Hepatic stellate cell (primary cell): ENCODE data around the gene GALNT9.
A peak's percentile ranks its signal among the peaks of the same experiment; 100 is the strongest.
"Not testable (repeated sequence)": the region's sequence is repeated elsewhere in the genome, so short reads cannot be mapped to it uniquely, and the experiment has no call there.

Source experiments
- DNase-seq: peaks from one replicate; pipeline ENCODE4 v3.0.0; 2011; ENCODE audit warnings: low spot score

The GALNT9 gene

GRCh38 chr12:132196873-132197390 lies 132.5 kb downstream of the GALNT9 start:
- DNase-seq: no peak

DNA sequence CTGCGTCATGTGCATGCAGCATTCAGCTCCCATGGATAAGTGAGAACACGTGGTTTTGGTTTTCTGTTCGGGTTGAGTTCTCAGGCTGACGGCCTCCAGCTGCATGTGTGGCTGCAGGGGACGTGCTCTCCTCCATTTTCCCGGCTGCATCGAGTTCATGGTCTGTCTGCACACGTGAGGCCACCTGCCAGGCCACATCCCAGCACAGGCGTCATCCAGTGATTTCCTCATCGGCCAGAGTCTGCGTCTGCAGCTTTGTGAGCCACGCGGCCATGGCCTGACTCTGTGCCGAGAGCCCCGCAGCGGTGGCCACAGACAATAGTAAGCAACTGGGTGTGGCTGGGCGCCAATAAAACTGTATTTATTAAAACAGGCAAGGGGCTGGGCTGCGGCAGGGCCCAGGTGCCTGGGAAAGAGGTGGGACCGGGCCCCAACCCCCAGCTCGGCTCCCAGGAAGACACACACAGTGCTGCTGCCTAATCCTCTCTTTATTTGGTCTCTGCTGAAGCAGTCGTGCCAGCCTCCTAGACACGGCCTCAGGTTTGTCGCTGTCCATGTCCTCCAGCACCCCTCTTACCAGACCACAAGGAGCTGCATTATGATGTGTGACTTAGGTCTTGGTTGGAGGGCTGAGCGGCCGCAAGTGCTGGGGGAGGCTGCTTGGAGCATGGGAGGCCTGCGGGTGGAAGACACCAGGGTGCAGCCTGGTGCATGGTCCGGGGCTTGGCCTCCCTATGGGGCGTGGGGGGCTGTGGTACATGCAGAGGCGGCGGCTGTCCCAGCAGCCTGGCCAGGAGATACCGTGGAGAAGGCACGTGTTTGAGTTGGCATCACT lies 133.1 kb downstream of the GALNT9 start:
- no peak for DNase-seq

DNA sequence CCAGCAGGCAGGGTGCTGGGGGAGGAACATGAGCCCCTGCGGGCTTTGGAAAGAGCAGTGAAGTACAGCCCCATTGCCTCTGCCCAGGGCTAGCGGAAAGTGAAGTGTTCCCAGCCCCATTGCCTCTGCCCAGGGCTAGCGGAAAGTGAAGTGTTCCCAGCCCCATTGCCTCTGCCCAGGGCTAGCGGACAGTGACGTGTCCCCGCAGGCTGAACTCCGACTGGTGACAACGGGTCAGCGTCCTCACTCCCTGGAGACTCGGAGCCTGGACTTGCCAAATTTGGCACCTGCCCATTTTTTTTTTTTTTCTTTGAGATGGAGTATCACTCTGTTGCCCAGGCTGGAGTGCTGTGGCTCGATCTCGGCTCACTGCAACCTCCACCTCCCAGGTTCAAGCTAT lies 134.1 kb downstream of the GALNT9 start:
- not testable (repeated sequence) for DNase-seq

DNA sequence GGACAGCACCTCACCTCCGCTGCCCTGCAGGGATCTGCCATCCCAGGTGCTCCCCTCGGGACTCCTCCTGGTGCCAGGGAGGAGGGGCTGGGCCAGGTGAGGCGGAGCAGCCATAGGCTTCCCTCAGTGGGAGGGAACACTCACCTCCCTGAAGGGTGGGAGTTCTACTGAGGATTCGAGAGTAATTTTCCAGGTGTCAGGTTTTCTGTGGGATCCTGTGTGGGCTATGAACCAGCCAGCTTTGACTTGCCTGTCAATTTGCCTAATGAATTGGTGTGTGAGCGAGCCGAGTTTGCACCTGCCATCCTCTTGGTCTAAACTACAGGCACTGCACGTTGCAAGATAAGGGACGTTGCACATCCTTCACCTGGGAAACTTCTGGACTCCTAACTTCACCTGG lies 134.8 kb downstream of the GALNT9 start:
- no peak for DNase-seq

DNA sequence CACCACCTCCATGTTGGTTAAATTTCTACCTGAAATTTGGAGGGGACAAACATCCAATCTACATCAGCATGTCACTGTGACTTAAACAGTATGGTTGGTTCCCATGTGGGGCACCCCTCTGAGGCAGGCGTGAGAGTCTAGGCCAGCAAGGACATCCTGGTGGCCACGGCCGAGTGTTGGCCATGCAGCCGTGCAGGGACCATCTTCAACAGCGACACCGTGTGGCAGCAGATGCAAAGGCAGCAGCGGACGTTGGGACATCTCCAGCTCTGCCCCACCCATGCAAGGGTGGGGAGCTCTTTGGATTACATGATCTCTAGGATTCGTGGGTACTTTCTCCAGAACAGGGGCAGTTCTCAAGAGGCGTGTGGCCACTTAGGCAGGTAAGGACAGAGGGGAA lies 135.3 kb downstream of the GALNT9 start:
- DNase-seq: no peak

- DNase-seq: no peak
Measured at GRCh38 chr12:132191715-132192553, 137.5 kb downstream of the GALNT9 start.

GRCh38 chr12:132190834-132191500 lies 138.4 kb downstream of the GALNT9 start:
- DNase-seq: no peak

DNA sequence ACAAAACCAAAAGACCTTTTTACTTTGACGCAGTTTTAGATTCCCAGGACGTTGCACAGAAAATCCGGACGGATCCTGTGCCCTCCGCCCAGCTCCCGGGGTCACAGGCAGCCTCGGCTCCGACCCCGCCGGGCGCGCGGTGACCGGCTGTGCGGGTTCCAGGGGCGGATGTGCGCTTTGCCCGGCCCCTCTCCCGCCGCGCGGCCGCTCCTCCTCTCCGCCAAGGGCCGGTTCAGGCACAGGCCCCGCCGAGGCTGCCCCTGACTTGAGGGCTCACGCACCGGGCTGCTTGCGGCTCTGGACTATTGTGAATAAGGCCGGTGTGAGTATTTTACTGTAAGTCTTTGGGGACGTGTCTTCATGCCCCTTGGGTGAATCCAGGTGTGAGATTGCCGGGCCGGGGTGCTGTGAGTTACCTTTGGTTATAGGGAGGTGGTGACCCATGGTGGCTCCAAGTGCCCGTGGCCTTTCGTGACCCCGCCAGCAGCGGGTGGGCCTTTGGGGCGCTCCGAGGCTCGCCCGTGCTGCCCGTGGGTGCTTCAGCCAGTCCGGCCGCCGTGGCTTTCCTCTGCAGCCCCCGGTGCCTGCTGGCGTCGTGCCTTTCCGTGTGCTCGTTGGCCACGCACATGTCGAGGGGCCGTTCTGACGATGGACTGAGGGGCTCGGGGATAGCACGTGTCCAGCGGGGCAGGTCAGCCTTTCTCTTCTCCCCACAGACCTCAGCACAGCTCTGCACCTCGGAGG lies 139.2 kb downstream of the GALNT9 start:
- DNase-seq: peak; percentile 48

- DNase-seq: peak; percentile 96
Measured at GRCh38 chr12:132189378-132190011, 139.9 kb downstream of the GALNT9 start.

DNA sequence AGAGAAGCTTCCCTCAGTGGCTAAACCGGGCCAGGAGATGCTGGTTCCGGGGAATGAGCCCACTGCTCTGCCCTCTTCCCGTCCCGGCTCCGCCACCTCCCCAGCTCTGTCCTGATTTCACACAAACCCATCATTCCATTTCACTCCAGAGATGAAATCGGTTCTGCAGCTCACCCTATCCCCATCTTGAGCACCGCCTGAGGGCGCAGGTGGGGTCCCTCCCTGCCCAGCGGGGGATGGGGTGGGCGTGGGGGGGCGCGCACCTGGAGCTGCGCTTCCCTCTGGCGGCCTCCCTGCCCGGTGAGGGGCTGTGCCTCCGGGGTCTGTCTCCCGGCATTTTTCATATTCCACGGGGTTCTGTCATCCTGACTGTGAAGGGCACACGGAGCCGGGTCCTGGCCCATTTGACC lies 140.5 kb downstream of the GALNT9 start:
- DNase-seq: no peak

- DNase-seq: no peak
Measured at GRCh38 chr12:132188451-132188901, 140.9 kb downstream of the GALNT9 start.

- DNase-seq: no peak
Measured at GRCh38 chr12:132187646-132188450, 141.5 kb downstream of the GALNT9 start.

- no peak for DNase-seq
Measured at GRCh38 chr12:132186857-132187620, 142.3 kb downstream of the GALNT9 start.

- DNase-seq: no peak
Measured at GRCh38 chr12:132186208-132186856, 143.1 kb downstream of the GALNT9 start.

DNA sequence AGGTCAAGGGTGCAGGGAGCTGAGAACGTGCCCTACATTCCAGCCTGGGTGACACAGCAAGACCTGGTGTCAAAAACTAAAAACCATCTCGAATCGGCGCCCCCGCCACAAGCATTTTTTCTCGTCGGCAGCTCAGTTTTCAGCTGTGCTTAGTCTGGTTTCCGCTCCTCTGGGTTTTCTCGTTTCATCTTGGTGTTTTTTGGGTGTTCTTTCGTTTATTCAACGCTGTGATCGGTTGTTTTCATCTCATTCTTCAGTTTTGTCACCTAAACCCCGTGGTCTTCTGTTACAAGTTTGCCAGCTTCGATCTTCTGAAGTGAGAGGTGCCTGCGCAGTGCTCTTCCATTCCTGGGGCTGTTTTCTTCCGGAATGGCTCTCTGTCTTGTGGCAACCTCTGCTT lies 143.7 kb downstream of the GALNT9 start:
- no peak for DNase-seq

DNA sequence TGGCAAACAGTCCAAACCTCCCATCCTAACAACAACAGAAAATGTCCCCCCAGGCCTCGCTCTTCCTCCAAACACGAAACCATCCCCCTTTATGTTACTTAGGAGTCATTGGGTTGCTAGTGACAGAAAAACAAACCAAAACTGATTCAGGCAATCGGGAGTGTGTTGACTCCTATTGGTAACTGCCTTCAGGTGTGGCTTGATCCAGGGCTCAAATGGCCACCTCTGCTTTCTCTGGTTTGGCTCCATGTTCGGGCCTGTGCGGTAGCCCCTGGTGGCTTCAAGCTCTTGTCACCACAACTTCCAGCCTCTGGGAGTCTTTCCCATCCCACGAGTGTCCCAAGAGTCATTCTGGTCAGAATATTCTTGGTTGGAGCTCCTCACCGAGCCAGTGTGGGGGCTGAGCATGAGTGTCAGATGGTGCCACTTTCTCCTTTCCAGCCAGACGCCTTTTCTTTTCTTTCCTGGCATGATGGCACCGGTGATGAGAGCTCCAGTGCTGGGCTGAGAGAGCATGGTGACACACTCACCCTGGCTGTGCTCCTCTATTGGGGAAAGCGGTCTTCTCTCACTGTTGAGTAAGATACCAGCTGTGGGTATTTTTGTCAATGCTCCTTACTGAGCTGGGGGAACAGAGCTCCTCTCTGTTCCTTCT lies 146.6 kb downstream of the GALNT9 start:
- DNase-seq: no peak

GRCh38 chr12:132182206-132182710 lies 147.1 kb downstream of the GALNT9 start:
- DNase-seq: no peak

DNA sequence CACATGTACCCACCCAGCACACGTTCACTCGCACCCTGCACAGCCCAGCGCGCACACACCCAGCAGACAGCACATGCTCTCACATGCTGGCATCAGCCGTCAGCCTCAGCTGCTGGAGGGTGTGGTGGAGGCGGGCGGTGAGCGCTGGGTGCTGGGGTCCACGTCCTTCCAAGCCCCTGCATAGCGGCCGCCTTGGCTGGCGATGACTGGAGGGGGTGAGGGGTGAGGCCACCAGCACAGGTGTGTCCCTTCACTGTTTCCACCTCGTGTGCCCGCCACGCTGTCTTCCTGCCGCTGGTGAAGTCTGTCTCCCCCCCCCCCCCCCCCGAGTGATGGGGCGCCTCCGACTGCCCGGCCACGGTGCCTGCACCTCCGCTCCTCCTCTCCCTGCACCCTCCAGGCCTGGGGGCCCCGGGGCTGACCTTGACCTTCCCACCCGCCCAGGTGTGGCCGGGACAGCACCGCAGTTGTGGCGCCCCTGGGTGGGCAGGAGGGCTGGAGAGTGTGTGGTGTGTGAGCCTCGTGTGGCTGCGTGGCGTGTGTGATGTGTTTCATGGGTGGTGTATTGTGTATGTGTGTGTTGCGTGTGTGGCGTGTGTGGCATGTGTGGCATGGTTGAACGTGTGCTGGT lies 147.7 kb downstream of the GALNT9 start:
- no peak for DNase-seq
